ENCODE measurements around the gene DCTN1. TPM values are rescaled to one million over a fixed set of nuclear protein-coding genes. Genes with fewer than 3 reads are reported as not detected.

Gene DCTN1
- total RNA-seq, 2 donors from 2014 or later, result 159 to 213 TPM

- peak overlapping the region; percentile 83 for H3K4me3 Mint-ChIP-seq
- peaks cover 2% of the 10 kb centered on the region for H3K27me3 Mint-ChIP-seq (ENCODE audit: insufficient read depth)
- H3K27ac Mint-ChIP-seq, result peak overlapping the region; percentile 96
- no peak overlapping the region for H3K27ac ChIP-seq (ENCODE audit: low read depth, low read length)
- H3K9me3 ChIP-seq (ENCODE audit: control insufficient read depth, low read length), result no peaks in the 10 kb centered on the region
- 0 to 1% methylated on average over 6 to 11 of the region's 11 CpGs for WGBS, 2 experiments (ENCODE audit: insufficient coverage in 1 of 2, insufficient read length in 1 of 2)
- H3K27me3 ChIP-seq (ENCODE audit: control insufficient read depth, insufficient read depth, low read length, poor library complexity, severe bottlenecking), result no peaks in the 10 kb centered on the region
- H3K36me3 ChIP-seq (ENCODE audit: control insufficient read depth, insufficient read depth, low read length), result peaks cover 10% of the 10 kb centered on the region
- H3K4me1 Mint-ChIP-seq, result peaks cover 7% of the 10 kb centered on the region
- no peaks in the 10 kb centered on the region for H3K36me3 Mint-ChIP-seq (ENCODE audit: low read depth)
- DNase-seq, result no peak
- H3K4me1 ChIP-seq (ENCODE audit: control insufficient read depth, insufficient read depth, low read length), result no peaks in the 10 kb centered on the region
- H3K9me3 Mint-ChIP-seq, result no peaks in the 10 kb centered on the region
- peak overlapping the region; percentile 93 for H3K4me3 ChIP-seq (ENCODE audit: low read length)
- TF ChIP-seq CTCF (conservative IDR thresholded peaks at IDR 0.05), result no peak
- H3K9ac ChIP-seq (ENCODE audit: extremely low read depth, low read length, poor library complexity, severe bottlenecking), result peak overlapping the region; percentile 95
Observed at GRCh38 chr2:74391209-74391579, 11.1 kb upstream of the DCTN1 start.

GRCh38 chr2:74390606-74391005, 10.5 kb upstream of the DCTN1 start:
- Histone ChIP-seq H3K27me3 (ENCODE audit: control insufficient read depth, insufficient read depth, low read length, poor library complexity, severe bottlenecking) (no peaks in the 10 kb centered on the region), H3K9ac (ENCODE audit: extremely low read depth, low read length, poor library complexity, severe bottlenecking) (peak overlapping the region; percentile 95), H3K9me3 (ENCODE audit: control insufficient read depth, low read length) (no peaks in the 10 kb centered on the region), H3K36me3 (ENCODE audit: control insufficient read depth, insufficient read depth, low read length) (peaks cover 13% of the 10 kb centered on the region), H3K4me1 (ENCODE audit: control insufficient read depth, insufficient read depth, low read length) (no peaks in the 10 kb centered on the region), H3K4me3 (ENCODE audit: low read length) (peak overlapping the region; percentile 93), H3K27ac (ENCODE audit: low read depth, low read length) (no peak overlapping the region)
- H3K9me3 Mint-ChIP-seq, result no peaks in the 10 kb centered on the region
- peak overlapping the region; percentile 83 for H3K4me3 Mint-ChIP-seq
- H3K27me3 Mint-ChIP-seq (ENCODE audit: insufficient read depth), result peaks cover 2% of the 10 kb centered on the region
- TF ChIP-seq CTCF (conservative IDR thresholded peaks at IDR 0.05), result no peak
- WGBS, 2 experiments (ENCODE audit: insufficient coverage in 1 of 2, insufficient read length in 1 of 2), result 69 to 76% methylated on average over 4 to 5 of the region's 5 CpGs
- no peak for DNase-seq
- H3K36me3 Mint-ChIP-seq (ENCODE audit: low read depth), result no peaks in the 10 kb centered on the region
- peaks cover 7% of the 10 kb centered on the region for H3K4me1 Mint-ChIP-seq
- no peak overlapping the region for H3K27ac Mint-ChIP-seq

- 98 to 100% methylated on average over 1 of the region's 1 CpG for WGBS, 2 experiments (ENCODE audit: insufficient coverage in 1 of 2, insufficient read length in 1 of 2)
- Mint-ChIP-seq H3K27ac (no peak overlapping the region), H3K36me3 (ENCODE audit: low read depth) (peaks cover 9% of the 10 kb centered on the region), H3K27me3 (ENCODE audit: insufficient read depth) (no peaks in the 10 kb centered on the region), H3K9me3 (no peaks in the 10 kb centered on the region), H3K4me1 (peaks cover 7% of the 10 kb centered on the region), H3K4me3 (no peak overlapping the region)
- H3K27me3 ChIP-seq (ENCODE audit: control insufficient read depth, insufficient read depth, low read length, poor library complexity, severe bottlenecking), result no peaks in the 10 kb centered on the region
- H3K4me1 ChIP-seq (ENCODE audit: control insufficient read depth, insufficient read depth, low read length), result no peaks in the 10 kb centered on the region
- no peaks in the 10 kb centered on the region for H3K9me3 ChIP-seq (ENCODE audit: control insufficient read depth, low read length)
- no peak overlapping the region for H3K27ac ChIP-seq (ENCODE audit: low read depth, low read length)
- H3K9ac ChIP-seq (ENCODE audit: extremely low read depth, low read length, poor library complexity, severe bottlenecking), result no peak overlapping the region
- DNase-seq, result no peak
- no peak overlapping the region for H3K4me3 ChIP-seq (ENCODE audit: low read length)
- peaks cover 20% of the 10 kb centered on the region for H3K36me3 ChIP-seq (ENCODE audit: control insufficient read depth, insufficient read depth, low read length)
- TF ChIP-seq CTCF (conservative IDR thresholded peaks at IDR 0.05), result no peak
Observed at GRCh38 chr2:74387346-74387745, 7.2 kb upstream of the DCTN1 start.
